ENCODE data around the gene FCGR3B. TPM values are rescaled to one million over a fixed set of nuclear protein-coding genes. Genes with fewer than 3 reads are reported as not detected.
"Not testable (repeated sequence)": the region's sequence is repeated elsewhere in the genome, so short reads cannot be mapped to it uniquely, and the experiment has no call there.

Gene FCGR3B
- total RNA-seq, 2 experiments from 2014 or later = not detected

DNA sequence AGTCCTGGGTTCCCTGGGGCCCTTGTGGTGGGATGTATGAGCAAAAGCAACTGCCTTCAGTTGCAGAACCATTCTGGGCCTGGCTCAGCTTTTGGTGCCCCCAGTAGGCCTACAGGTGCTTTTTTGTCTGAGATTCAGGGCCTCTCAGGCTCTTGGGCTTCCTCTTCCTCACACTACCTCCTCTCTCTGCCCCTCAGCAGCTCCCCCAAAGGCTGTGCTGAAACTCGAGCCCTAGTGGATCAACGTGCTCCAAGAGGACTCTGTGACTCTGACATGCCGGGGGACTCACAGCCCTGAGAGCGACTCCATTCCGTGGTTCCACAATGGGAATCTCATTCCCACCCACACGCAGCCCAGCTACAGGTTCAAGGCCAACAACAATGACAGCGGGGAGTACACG, 41.6 kb downstream of the FCGR3B start:
- H3K9me3 Mint-ChIP-seq; DNase-seq; POLR2A ChIA-PET; H3K4me1 Mint-ChIP-seq (ENCODE audit: low read depth); CTCF ChIA-PET; H3K36me3 Mint-ChIP-seq; H3K27me3 Mint-ChIP-seq; intact Hi-C loops (cut with micrococcal nuclease); H3K4me3 Mint-ChIP-seq; H3K27ac Mint-ChIP-seq: not testable (repeated sequence)

DNA sequence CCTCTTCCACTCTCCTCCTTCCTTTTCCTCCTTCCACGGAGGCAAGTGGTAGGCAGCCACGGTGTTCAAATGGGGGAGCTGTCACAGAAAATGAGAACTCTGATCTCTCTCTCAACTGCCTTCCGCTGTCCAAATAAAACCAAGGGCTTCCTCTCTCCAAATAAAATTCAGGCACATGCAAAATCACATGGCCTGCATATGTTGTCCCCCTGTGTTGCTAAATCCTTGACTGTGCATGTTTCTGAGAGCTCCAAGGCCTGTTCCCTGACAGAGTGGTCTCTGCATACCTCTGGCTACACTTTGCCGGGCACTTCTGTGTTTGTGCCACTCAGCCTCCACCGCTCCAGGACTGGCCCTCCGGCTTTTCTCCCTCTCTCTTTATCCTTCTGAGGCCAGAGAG, 42.4 kb downstream of the FCGR3B start:
- H3K9me3 Mint-ChIP-seq; H3K4me3 Mint-ChIP-seq; H3K27me3 Mint-ChIP-seq; POLR2A ChIA-PET; H3K4me1 Mint-ChIP-seq (ENCODE audit: low read depth); H3K27ac Mint-ChIP-seq; H3K36me3 Mint-ChIP-seq; intact Hi-C loops (cut with micrococcal nuclease); CTCF ChIA-PET; DNase-seq: not testable (repeated sequence)

DNA sequence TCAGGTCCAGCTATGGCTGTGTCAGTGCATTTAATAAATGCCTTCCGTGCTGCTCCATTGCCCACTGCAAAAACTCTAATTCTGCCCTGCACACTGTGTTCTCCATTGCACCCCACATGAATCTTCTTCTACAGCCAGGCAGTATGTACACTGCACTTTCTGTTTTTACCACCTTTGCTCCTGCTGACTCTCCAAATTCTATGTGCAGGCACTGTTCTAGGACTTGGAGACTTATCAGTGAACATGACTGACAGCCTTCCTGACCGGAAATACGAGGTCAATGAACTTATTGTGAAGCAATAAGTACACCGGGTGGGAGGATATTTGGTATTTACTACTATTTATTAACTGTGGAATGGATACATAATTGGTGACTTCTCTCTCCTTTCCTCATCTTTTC, 48.1 kb downstream of the FCGR3B start:
- H3K9me3 Mint-ChIP-seq; H3K36me3 Mint-ChIP-seq; CTCF ChIA-PET; H3K27ac Mint-ChIP-seq; POLR2A ChIA-PET; H3K4me3 Mint-ChIP-seq; intact Hi-C loops (cut with micrococcal nuclease); DNase-seq; H3K27me3 Mint-ChIP-seq; H3K4me1 Mint-ChIP-seq (ENCODE audit: low read depth): not testable (repeated sequence)

DNA sequence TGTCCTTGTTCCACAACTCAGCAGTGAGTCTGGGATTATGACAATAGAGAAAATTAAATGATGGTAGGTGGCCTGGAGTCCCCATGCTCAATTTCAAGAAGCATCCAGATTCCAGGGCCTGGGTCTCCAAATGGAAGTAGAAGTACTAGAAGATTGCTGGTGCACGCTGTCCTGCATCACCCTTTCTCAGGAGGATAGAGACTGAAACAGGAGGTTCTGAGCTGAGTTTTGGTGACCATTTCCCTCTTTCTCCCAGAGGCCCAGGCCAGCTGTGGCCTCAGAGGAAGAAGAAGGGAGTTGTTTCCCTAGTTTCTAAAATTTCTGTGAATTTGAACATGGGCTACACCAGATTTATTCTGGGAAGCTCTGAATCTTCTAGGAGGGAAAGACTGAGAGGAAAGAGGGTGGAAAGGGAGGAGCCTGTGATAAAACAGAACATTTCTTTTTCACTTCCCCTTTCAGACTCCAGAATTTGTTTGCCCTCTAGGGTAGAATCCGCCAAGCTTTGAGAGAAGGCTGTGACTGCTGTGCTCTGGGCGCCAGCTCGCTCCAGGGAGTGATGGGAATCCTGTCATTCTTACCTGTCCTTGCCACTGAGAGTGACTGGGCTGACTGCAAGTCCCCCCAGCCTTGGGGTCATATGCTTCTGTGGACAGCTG, 50.0 kb downstream of the FCGR3B start:
- H3K27me3 Mint-ChIP-seq; DNase-seq; POLR2A ChIA-PET; H3K4me1 Mint-ChIP-seq (ENCODE audit: low read depth); CTCF ChIA-PET; H3K27ac Mint-ChIP-seq; H3K36me3 Mint-ChIP-seq; intact Hi-C loops (cut with micrococcal nuclease); H3K4me3 Mint-ChIP-seq; H3K9me3 Mint-ChIP-seq: not testable (repeated sequence)

DNA sequence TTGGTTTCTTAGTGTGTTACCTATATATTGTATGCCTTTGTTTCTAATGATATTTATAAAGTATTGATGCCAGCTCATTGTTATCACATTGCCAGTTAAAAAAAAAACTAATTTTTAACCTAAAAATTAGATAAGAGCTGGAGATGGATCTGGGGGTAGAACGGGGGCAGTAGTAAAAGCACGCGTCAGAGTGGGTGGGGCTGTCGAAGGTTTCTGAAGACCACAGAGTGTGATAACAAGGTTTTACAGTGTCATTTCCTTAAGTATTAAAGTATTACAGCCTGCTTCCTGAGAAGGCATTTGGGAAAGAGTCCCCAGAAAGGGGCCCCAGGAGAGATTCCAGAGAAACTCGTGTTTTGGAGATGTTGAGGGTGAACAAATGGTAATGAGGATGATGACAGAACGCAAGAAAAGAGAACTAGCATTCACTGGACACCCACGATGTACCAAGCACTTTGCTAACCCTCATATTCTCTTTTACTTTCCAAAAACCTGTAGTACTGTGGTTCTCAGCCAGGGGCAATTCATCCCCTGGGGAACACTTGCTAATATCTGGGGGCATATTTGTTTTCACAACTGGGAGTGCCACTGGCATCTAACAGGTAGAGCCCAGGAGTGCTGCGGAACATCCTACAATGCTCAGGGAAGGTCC, 51.0 kb downstream of the FCGR3B start:
- H3K4me1 Mint-ChIP-seq (ENCODE audit: low read depth); H3K27ac Mint-ChIP-seq; H3K27me3 Mint-ChIP-seq; POLR2A ChIA-PET; H3K36me3 Mint-ChIP-seq; DNase-seq; CTCF ChIA-PET; intact Hi-C loops (cut with micrococcal nuclease); H3K4me3 Mint-ChIP-seq; H3K9me3 Mint-ChIP-seq: not testable (repeated sequence)

DNA sequence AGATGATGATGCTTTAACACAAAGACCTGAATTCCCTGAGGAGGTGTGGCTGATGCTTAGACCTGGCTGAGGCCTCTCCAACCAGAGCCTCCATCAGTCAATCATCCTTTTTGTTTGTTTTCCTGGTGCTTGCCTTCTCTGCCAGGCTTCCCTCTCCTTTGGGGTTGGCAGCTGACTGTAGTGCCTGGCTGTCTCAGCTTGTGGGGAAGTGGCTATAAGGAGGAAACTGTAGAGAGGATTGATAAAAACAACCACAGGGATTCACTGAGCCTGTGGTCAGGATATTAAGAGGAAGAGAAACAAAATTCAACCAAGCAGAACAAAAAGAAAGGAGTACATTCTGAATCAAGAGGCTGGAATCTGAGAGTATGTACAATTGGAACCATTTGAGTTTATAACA, 54.3 kb downstream of the FCGR3B start:
- H3K27ac Mint-ChIP-seq; H3K36me3 Mint-ChIP-seq; H3K4me3 Mint-ChIP-seq; H3K27me3 Mint-ChIP-seq; H3K4me1 Mint-ChIP-seq (ENCODE audit: low read depth); intact Hi-C loops (cut with micrococcal nuclease); DNase-seq; POLR2A ChIA-PET; CTCF ChIA-PET; H3K9me3 Mint-ChIP-seq: not testable (repeated sequence)

Other genes with a start within 250 kb of the FCGR3B start
- under 1 TPM in 1 of 2 experiments, not detected in 1; 0.14 TPM for gene FCGR2A, start 125.7 kb downstream of the FCGR3B start, total RNA-seq
- gene HSPA6, start 106.6 kb downstream of the FCGR3B start, total RNA-seq = under 1 TPM; 0.48 to 0.53 TPM
- gene FCGR3A, start 81.4 kb downstream of the FCGR3B start, total RNA-seq = not detected
- gene FCGR2B, start 32.0 kb upstream of the FCGR3B start, total RNA-seq = not detected
- not detected for gene FCRLA, start 76.1 kb upstream of the FCGR3B start, total RNA-seq
- gene FCRLB, start 90.4 kb upstream of the FCGR3B start, total RNA-seq = not detected
- gene DUSP12, start 118.6 kb upstream of the FCGR3B start, total RNA-seq = 10 to 100 TPM; 25.9 to 28.5 TPM
- gene ATF6, start 135.1 kb upstream of the FCGR3B start, total RNA-seq = 10 to 100 TPM; 20.8 to 23.0 TPM

All from activated CD4-positive, alpha-beta memory T cell treated with anti-CD3 and anti-CD28 coated beads for 36 hours (primary cell).